Colonic mucosa (tissue), 4 donors: Measurements from ENCODE around the gene TMPO. TPM values are rescaled to one million over a fixed set of nuclear protein-coding genes. Genes with fewer than 3 reads are reported as not detected.

Experiments
- DNase-seq: peaks from one replicate; pipeline ENCODE4 v3.0.0-alpha.2; 2020
- H3K27ac ChIP-seq: fragments of 200-600 bp; one replicate; pipeline ENCODE4 v1.8.0; 2021
- H3K27me3 ChIP-seq: fragments of 200-600 bp; one replicate; pipeline ENCODE4 v1.8.0; 2021
- H3K36me3 ChIP-seq: fragments of 200-600 bp; one replicate; pipeline ENCODE4 v1.8.0; 2021
- H3K4me1 ChIP-seq: fragments of 200-600 bp; one replicate; pipeline ENCODE4 v1.8.0; 2021; ENCODE audit warnings: mild to moderate bottlenecking
- H3K4me3 ChIP-seq: fragments of 200-600 bp; one replicate; pipeline ENCODE4 v1.8.0; 2021
- H3K9ac ChIP-seq, 2 donors: one replicate each; pipeline ENCODE4 v1.7.0; 2013; ENCODE audit warnings: control low read depth in 2 of 2, low read depth in 2 of 2, low read length in 2 of 2
- H3K9me3 ChIP-seq: fragments of 200-600 bp; one replicate; pipeline ENCODE4 v1.8.0; 2021
- intact Hi-C: fragments of 100-400 bp; cut with DNase I; formaldehyde crosslinking; loops from one replicate; pipeline ENCODE4 v1.14.1; 2022
- total RNA-seq, 2 donors: library from RNA; stranded (reverse); fragmentation: NEBNext Ultra II Directional in 1 of 2; extraction: Animal tissue kit (Norgen Biotek cat#: 25700) in 1 of 2; gene quantifications; one replicate each; pipeline ENCODE4 v1.2.1, GENCODE V29; 2021
- TF ChIP-seq, protein P1 (sequence below): fragments of 200-600 bp; IDR thresholded peaks from one replicate; pipeline ENCODE4 v1.8.0; 2022; ENCODE audit warnings: antibody characterized with exemption, mild to moderate bottlenecking
- donor health status: healthy.
- donor health status: DM: no; HTN: no; CAD: no.
- donor health status: DM: no; HTN: no; CAD: no.

The TMPO gene
- total RNA-seq, 2 donors from 2014 or later: 80.0 to 202 TPM

DNA sequence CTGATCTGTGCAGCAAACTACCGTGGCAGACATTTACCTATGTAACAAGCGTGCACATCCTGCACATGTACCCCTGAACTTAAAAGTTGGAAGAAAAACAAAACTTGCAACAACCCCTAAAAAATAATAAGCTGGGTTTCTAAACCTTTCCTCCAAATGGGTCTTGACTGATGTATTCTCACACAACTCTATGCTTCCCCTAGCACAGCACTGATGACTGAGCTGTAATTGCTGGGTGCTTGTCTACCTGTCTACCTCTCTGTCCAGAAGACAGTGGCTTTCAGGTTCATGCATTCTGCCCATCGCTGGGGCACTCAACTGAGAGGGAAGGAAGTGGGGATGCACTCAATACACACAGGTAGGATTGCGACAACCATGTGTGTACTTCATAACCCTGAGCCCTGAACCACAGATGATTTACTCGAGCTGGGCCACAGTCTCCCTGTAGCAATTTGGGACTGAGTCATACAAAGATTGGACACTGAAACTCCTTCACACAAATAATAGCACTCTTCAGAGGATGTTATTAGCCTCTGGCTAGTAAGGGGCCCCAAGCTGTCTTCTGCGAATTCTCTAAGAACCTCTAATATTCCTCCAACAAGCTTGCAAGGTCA lies 44.8 kb upstream of the TMPO start:
- Histone ChIP-seq H3K9me3 (no peaks in the 10 kb centered on the region), H3K27me3 (no peaks in the 10 kb centered on the region), H3K36me3 (no peaks in the 10 kb centered on the region), H3K4me3 (no peak overlapping the region), H3K27ac (no peak overlapping the region), H3K9ac (no peak overlapping the region), H3K4me1 (no peaks in the 10 kb centered on the region)
- TF ChIP-seq, protein P1, sequence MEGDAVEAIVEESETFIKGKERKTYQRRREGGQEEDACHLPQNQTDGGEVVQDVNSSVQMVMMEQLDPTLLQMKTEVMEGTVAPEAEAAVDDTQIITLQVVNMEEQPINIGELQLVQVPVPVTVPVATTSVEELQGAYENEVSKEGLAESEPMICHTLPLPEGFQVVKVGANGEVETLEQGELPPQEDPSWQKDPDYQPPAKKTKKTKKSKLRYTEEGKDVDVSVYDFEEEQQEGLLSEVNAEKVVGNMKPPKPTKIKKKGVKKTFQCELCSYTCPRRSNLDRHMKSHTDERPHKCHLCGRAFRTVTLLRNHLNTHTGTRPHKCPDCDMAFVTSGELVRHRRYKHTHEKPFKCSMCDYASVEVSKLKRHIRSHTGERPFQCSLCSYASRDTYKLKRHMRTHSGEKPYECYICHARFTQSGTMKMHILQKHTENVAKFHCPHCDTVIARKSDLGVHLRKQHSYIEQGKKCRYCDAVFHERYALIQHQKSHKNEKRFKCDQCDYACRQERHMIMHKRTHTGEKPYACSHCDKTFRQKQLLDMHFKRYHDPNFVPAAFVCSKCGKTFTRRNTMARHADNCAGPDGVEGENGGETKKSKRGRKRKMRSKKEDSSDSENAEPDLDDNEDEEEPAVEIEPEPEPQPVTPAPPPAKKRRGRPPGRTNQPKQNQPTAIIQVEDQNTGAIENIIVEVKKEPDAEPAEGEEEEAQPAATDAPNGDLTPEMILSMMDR: no peak
- intact Hi-C loops: no loop called here
- DNase-seq: no peak

DNA sequence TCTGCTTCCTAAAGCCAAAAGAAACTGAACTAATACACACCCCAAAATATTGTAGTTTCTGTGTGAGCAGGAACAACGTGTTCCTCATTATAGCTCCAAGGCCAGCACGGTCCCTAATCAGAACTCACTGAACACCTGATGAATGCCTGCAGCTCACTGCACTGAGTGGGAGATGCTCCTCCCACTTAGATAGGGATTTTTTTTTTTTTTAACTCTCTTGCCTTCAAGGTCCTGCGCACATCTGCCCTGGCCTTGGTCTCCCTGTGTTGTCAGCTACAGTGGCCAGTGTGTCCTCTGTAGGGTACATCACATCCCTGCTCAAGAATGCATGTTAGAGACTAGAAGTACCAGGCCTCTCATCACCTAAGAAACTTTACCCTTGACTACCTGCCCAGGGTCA lies 44.3 kb upstream of the TMPO start:
- Histone ChIP-seq H3K4me1 (no peaks in the 10 kb centered on the region), H3K9ac (no peak overlapping the region), H3K4me3 (no peak overlapping the region), H3K27me3 (no peaks in the 10 kb centered on the region), H3K9me3 (no peaks in the 10 kb centered on the region), H3K27ac (no peak overlapping the region), H3K36me3 (no peaks in the 10 kb centered on the region)
- TF ChIP-seq, protein P1: no peak
- no peak for DNase-seq
- intact Hi-C loops: no loop called here

DNA sequence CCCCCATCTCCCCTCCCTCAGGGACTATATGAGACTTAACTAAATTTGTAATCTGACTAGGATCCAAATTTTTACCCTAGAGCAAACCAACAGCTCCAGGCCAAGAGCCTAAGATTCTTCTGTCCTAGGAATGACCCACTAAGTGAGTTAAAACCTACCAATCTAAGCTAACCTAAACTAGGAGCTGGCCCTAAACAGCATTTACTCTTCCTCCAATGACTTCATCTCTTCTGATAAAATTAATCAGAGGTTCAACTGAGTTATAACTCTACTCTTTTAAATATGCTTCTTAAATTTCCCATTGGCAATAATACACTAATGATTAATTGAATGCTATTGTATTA lies 39.9 kb upstream of the TMPO start:
- DNase-seq: no peak
- TF ChIP-seq, protein P1: no peak
- Histone ChIP-seq H3K9me3 (no peaks in the 10 kb centered on the region), H3K27me3 (no peaks in the 10 kb centered on the region), H3K9ac (no peak overlapping the region), H3K27ac (no peak overlapping the region), H3K4me3 (no peak overlapping the region), H3K36me3 (no peaks in the 10 kb centered on the region), H3K4me1 (no peaks in the 10 kb centered on the region)
- intact Hi-C loops: no loop called here

DNA sequence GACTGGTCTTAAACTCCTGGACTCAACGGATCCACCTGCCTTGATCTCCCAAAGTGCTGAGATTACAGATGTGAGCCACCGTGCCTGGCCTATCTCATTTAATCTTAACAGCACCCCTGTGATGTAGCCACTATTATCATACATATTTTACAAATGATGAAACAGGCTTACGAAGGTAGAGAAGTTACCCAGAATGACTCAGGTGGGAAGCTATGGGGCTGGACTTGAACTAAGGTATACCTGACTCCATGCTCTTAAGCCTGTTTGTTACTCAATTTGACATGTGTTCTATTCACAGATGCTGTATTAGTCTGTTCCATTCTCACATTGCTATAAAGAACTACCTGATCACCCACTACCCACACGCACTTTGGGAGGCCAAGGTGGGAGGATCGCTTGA lies 36.8 kb upstream of the TMPO start:
- intact Hi-C loops: no loop called here
- TF ChIP-seq, protein P1: no peak
- H3K36me3 ChIP-seq: no peaks in the 10 kb centered on the region
- H3K4me3 ChIP-seq: no peak overlapping the region
- no peak for DNase-seq
- H3K9me3 ChIP-seq: no peaks in the 10 kb centered on the region
- H3K27me3 ChIP-seq: no peaks in the 10 kb centered on the region
- no peaks in the 10 kb centered on the region for H3K4me1 ChIP-seq
- no peak overlapping the region for H3K27ac ChIP-seq
- no peak overlapping the region for H3K9ac ChIP-seq

DNA sequence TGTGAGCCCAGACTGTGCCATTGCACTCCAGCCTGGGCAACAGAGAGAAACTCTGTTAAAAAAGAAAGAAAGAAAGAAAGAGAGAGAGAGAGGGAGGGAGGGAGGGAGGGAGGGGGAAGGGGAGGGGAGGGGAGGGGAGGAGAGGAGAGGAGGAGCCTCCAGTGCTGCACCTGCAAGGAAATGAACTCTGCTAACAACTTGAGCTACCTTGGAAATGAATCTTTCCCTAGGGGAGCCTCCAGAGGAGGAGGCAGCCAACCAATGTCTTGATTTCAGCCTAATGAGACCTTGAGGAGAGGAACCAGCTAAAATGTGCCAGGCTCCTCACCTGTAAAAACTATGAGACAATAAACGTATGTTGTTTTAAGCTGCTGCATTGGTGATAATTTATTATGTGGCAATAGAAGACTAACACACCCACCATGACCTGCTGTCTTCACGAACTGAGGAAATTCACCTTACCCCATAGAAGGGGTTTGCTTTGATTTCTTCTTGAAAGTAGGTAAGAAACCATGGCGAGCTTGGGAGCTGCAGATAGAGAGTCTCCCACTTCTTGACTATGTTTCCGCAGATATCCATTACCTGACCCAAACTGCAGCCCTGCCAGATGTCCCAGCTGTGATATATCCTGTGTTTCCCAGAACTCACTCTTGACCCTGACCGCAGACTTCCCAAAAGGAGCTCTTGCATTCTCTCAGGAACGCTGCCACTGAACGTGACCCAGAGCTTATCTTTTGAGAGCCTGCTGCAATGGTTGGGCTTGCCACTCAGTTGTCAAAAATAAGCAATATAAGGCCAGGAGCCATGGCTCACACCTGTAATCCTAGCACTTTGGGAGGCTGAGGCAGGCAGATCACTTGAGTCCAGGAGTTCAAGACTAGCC lies 31.5 kb upstream of the TMPO start:
- Histone ChIP-seq H3K4me1 (no peaks in the 10 kb centered on the region), H3K9me3 (no peaks in the 10 kb centered on the region), H3K27ac (no peak overlapping the region), H3K36me3 (no peaks in the 10 kb centered on the region), H3K27me3 (no peaks in the 10 kb centered on the region), H3K9ac (no peak overlapping the region), H3K4me3 (no peak overlapping the region)
- TF ChIP-seq, protein P1: no peak
- intact Hi-C loops: no loop called here
- DNase-seq: no peak
